HCEC 1CT (cell line): ENCODE data around the gene SPPL2B.

Experiments
- DNase-seq: peaks from one replicate; pipeline ENCODE4 v3.0.0-alpha.2; 2017

SPPL2B gene

GRCh38 chr19:2356036-2356646 is 27.7 kb downstream of the SPPL2B start:
- DNase-seq: no peak

- no peak for DNase-seq
Measured at GRCh38 chr19:2357279-2358206, 29.1 kb downstream of the SPPL2B start.

DNA sequence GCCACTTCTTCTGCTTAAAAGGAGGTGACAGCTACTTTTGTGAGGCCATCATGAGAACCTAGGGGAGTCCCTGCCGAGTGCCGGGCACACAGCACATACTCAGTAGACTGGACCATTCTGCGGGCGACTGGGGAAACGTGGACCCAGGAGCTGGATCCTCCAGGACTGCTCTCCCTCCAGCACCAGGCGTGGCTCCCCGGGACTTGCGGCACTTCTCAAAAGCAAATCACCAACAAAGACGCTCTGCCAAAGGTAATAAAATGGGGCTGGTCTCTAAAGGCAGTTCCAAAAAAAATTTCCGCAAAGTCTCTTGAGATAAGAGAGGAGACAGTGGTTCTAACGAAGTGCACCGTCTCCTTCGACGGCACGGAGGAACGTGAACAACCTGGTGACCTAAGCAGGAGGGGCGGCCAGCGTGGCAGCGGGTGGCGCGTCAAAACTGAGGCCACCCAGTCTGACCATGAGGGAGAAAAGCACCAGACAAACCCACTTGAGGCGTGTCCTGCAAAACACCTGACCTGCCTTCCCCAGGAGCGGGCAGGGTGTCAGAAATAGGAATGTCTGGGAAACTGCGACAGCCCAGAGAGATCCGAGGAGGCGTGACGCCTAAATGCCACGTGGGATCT is 30.2 kb downstream of the SPPL2B start:
- no peak for DNase-seq

GRCh38 chr19:2359992-2360685 is 31.7 kb downstream of the SPPL2B start, which contains the start of gene TMPRSS9:
Gene TMPRSS9 (plus strand): TSS chr19:2360265. CDS start chr19:2389786, 29,521 bp downstream.
- no peak for DNase-seq

DNA sequence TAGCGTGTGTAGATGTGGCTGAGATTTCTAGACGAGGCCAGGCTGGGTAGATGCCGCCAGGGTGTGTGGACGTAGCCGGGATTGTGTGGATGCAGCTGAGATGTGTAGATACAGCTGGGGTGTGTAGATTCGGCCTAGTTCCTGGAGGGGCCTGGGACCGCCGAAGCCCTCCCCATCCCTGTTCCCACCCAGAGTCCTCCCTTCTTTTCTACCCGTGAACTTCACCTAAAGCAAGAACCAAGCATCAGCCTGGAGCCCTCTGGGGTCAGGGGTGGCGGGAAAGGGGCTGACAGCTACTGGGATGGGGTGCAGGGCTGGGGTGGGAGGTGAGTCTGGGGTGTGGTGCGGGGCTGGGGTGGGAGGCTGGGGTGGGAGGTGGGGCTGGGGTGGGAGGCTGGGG is 32.3 kb downstream of the SPPL2B start:
- no peak for DNase-seq

- DNase-seq: no peak
Measured at GRCh38 chr19:2361246-2362045, 33.0 kb downstream of the SPPL2B start.

DNA sequence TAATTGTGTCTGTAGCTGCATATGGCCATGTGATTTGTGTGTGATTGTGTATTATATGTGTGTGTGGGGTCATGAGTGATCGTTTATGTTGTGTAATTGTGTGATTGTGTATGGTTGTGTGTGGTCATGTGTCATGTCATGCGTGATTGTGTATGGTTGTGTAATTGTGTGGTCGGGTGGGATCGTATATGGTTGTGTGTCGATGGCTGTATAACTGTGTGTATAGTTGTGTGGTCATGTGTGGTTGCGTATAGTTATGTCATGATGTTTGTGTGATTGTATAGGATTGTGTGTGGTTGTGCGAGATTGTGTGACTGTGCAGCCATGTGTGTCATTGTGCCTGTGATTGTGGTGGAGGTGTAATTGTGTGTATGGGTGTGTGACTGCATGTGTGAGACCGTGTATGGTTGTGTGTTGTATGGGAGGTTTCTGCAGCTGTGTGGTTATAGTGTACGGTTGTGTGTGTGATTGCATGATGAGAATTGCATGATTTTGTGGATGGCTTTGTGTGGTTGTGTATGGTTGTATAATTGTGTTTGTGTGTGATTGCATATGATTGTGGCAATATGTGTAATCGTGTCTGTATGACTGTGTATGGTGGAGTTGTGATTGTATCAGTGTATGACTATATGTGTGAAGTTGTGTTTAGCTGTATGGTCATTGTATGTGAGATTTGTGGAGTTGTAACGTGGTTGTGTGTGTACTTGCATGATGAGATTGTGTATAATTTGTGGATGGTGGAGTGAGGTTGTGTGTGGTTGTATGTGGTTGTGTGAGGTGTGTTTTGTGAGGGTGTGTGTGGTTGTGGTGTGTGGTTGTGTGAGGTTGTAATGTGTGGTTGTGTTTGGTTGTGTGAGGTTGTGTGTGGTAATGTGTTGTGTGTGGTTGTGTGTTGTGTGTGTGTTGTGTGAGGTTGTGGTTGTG is 33.8 kb downstream of the SPPL2B start:
- DNase-seq: no peak

- DNase-seq: no peak
Measured at GRCh38 chr19:2362970-2363300, 34.5 kb downstream of the SPPL2B start.

GRCh38 chr19:2363419-2363818 is 34.9 kb downstream of the SPPL2B start:
- DNase-seq: no peak

DNA sequence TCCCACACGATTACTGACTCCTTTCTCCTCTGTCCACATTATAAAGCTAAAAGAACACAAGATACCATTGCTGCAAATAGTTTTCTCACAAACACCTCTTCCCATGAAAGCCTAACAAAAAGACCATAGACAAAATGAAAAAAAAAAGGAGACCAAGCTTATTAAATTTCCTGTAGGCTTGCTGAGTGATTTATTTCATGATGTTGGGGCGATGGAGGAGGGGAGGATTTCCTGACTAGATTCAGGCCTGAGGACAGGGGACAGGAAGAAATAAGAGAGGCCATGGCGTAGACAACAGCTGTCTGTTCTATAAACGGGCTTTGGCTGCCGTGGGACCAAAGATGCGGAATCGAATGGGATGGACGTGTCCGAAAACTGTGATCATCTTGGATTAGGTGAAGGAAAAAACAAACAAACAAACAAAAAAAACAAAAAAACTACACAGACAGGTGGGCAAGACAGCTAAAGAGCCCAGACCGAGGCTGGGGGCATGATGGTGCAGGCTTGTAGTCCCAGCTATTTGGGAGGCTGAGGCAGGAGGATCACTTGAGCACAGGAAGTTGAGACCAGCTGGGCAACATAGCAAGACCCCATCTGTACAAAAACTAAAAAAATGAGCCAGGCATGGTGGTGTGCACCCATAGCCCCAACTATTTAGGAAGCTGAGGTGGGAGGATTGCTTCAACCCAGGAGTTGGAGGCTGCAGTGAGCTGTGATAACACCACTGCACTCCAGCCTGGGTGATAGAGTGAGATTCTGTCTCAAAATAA is 36.9 kb downstream of the SPPL2B start:
- DNase-seq: no peak

DNA sequence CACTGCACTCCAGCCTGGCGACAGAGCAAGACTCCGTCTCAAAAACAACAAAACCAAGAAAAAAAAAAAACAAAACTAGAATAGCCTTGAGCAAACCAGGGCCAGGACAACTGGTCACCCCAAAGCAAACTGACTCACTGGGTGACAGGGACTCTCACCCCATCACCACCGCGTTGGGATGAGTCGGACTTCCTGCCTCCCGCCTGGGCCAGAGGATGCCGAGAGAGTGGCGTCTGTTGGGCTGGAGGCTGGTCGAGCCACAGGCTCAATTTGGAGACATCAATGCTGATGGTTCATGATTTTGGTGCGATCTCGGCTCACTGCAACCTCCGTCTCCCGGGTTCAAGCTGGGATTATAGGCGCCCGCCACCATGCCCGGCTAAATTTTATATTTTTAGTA is 43.2 kb downstream of the SPPL2B start:
- DNase-seq: peak; percentile 46

DNA sequence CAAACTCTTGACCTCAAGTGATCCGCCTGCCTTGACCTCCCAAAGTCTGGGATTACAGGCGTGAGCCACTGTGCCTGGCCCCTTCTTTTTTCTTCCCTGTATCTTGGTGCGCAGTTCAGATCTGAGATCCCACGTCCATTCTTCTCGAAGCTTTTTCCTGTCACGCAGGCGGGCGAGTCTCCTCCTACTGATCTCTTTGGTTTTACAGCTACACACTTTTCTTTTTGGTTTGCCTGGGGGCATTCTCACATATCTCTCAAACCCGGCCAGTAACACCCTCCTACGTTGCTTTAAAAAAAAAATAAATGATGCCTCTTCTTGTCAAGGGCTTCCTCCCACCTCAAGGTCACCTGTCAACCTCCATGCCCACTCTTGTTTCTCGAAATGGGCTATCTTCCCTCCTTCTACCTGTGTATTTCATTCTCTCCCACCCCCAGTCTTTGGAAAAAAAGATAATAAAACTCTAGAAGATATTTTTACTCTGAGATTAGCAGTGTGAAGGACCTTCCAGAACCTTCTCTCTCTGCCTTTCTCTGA is 43.7 kb downstream of the SPPL2B start:
- DNase-seq: no peak

DNA sequence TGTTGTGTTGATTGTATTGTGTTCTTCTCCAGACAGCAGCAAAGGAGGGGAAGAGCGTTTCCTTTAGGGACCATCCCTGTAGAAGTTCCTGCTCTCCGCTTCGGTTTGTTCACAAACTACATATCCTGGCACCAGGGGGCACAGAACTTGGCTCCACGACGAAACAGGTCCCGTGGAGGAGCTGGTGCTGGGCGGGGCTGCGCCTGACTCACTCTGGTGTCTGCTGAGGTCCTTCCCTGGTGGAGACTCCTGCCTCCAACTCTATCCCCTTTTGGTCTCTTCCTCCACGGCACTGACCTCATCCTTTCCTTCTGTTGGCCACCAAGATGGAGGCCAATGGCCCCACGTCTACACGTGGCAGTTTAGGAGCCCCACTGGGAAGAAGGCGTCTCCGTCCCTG is 46.3 kb downstream of the SPPL2B start:
- DNase-seq: no peak

DNA sequence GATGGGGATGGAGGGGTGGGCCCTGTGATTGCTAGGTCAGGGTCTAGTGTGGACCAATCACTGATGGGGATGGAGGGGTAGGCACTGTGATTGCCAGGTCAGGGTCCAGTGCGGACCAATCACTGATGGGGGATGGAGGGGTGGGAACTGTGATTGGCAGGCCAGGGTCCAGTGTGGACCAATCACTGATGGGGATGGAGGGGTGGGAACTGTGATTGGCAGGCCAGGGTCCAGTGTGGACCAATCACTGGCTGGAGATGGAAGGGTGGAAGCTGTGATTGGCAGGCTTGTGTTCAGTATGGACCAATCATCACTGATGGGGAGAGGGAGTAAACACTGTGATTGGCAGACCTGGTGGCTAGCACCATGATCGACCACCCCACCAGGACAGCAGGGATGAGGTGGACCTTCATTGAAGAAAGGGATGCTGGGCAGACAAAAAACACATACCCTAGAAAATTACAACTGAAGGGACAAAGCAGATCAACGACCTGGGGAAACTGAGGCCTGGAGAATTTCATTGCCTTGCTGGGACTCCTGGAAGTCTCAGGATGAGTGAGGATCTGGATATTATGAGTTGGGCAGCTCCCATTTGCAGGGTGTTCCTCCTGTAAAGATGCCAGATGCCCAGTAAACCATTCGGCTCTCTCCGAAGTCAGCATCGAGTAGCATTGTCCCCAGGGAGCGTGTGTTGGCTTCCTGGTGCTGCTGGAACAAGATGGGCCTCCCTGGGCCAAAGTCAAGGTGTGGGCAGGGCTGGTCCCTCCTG is 47.1 kb downstream of the SPPL2B start:
- DNase-seq: no peak

- no peak for DNase-seq
Measured at GRCh38 chr19:2376784-2377519, 48.5 kb downstream of the SPPL2B start.

GRCh38 chr19:2380567-2380966 is 52.1 kb downstream of the SPPL2B start:
- DNase-seq: no peak

DNA sequence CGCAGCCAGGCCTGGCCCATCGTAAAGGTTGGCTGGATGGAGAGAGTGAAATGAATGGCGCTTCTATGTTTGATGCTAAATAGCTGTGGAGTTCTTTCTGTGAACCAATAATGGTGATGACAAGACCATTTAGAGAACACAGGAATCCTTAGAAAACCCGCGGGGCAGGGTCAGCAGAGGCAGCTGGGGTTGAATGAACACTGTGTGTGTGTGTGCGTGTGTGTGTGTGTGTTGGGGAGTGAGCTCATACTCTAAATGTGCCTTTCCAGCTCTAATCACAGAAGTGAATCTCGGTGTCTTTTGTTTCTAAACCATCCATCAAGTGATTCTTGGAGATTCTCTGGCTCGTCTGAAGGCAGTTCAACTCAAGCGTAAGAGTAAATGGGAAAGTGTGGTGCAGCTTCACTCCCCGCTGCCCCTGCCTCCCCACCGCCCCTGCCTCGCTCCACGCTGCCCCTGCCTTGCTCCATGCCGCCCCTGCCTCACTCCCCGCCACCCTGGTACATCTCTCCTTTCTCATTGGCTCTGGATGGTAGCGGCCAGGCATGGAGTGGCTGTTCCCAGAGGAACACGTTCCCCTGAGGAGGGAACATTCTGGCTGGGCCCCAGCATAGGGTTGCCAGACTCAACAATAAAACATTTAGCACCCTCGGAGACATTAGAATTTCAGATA is 52.8 kb downstream of the SPPL2B start:
- DNase-seq: no peak
